A673 (cell line): ENCODE measurements around the gene IL12RB1. TPM values are rescaled to one million over a fixed set of nuclear protein-coding genes. Genes with fewer than 3 reads are reported as not detected.
A peak's percentile ranks its signal among the peaks of the same experiment; 100 is the strongest.

Experiments
- BruUV-seq: library from RNA; stranded (reverse); fragments of 400-500 nt; replicated peaks from 2 replicates; lab custom pipeline; 2021; lab: Mats Ljungman, UMichigan
- CTCF ChIA-PET: fragments of 300-600 bp; sonication (Branson Sonifier 250); formaldehyde crosslinking; loops from one replicate; lab custom pipeline; 2022; ENCODE audit warnings: antibody characterized with exemption; lab: Charles Lee
- POLR2A ChIA-PET: fragments of 300-600 bp; sonication (Branson Sonifier 250); formaldehyde crosslinking; loops from one replicate; lab custom pipeline; 2022; ENCODE audit warnings: antibody characterized with exemption; ENCODE audit not compliant: low non-redundant PET; lab: Charles Lee
- DNase-seq: peaks from one replicate; pipeline ENCODE4 v3.0.0-alpha.2; 2015; ENCODE audit warnings: low spot score
- H3K27ac ChIP-seq: fragments of 200-600 bp; sonication (generic); 2 replicates; pipeline ENCODE4 v1.5.1; 2016; ENCODE audit warnings: mixed run types, low read depth, mild to moderate bottlenecking, mixed read lengths, antibody characterized with exemption, low read length; ENCODE audit not compliant: poor library complexity, severe bottlenecking
- H3K27me3 ChIP-seq: fragments of 200-600 bp; sonication (generic); replicated peaks from 2 replicates; pipeline ENCODE4 v1.6.1; 2017; ENCODE audit warnings: mixed run types, low read depth, mild to moderate bottlenecking, mixed read lengths, antibody characterized with exemption, low read length; ENCODE audit not compliant: insufficient read depth, poor library complexity
- H3K36me3 ChIP-seq: fragments of 200-600 bp; sonication (generic); 2 replicates; pipeline ENCODE4 v1.6.1; 2016; ENCODE audit warnings: mixed run types, mild to moderate bottlenecking, mixed read lengths, antibody characterized with exemption, low read length; ENCODE audit not compliant: insufficient read depth, poor library complexity, severe bottlenecking
- H3K4me1 ChIP-seq: fragments of 200-600 bp; sonication (generic); 2 replicates; pipeline ENCODE4 v1.6.1; 2017; ENCODE audit warnings: mixed run types, mild to moderate bottlenecking, mixed read lengths, antibody characterized with exemption, low read length; ENCODE audit not compliant: insufficient read depth, poor library complexity, severe bottlenecking
- H3K4me3 ChIP-seq: fragments of 200-600 bp; sonication (generic); 2 replicates; pipeline ENCODE4 v1.5.1; 2016; ENCODE audit warnings: low read depth, mixed run types, mild to moderate bottlenecking, mixed read lengths, low read length; ENCODE audit not compliant: poor library complexity, severe bottlenecking
- H3K9me3 ChIP-seq: fragments of 200-600 bp; sonication (generic); 2 replicates; pipeline ENCODE4 v1.6.1; 2016; ENCODE audit warnings: mixed run types, low read depth, mild to moderate bottlenecking, mixed read lengths, antibody characterized with exemption, low read length; ENCODE audit not compliant: poor library complexity, severe bottlenecking
- CTCF ChIP-seq: fragments of 300-800, 200-600 bp; sonication (generic); conservative IDR thresholded peaks from 2 replicates; pipeline ENCODE4 v1.5.1; 2017; ENCODE audit warnings: low read depth, mild to moderate bottlenecking, antibody characterized with exemption, low read length, moderate library complexity, mixed read lengths
- EZH2 ChIP-seq: fragments of 200-600 bp; sonication (generic); IDR thresholded peaks from 2 replicates; pipeline ENCODE4 v1.6.1; 2017; ENCODE audit warnings: borderline replicate concordance, low read depth, mild to moderate bottlenecking, mixed read lengths, antibody characterized with exemption, low read length; ENCODE audit not compliant: poor library complexity, severe bottlenecking
- intact Hi-C: fragments of 100-400 bp; cut with micrococcal nuclease; formaldehyde crosslinking; loops from one replicate; pipeline ENCODE4 v1.10.0; 2022; ENCODE audit not compliant: unreplicated experiment
- total RNA-seq: library from RNA; stranded (reverse); gene quantifications from 2 replicates; pipeline ENCODE4 v1.2.3, GENCODE V29; 2021

The IL12RB1 gene
- total RNA-seq, 1 experiment from 2014 or later: not detected

- POLR2A ChIA-PET: no interaction called here
- CTCF ChIA-PET: interaction anchor here (0.5 kb wide), 1 partner anchor 32 kb away, joined by 5 read pairs; no protein-coding TSS in a partner anchor
These were observed 33.0 kb upstream of the IL12RB1 start for GRCh38 chr19:18119717-18120105.

GRCh38 chr19:18119013-18119716 is 32.4 kb upstream of the IL12RB1 start:
- Histone ChIP-seq H3K4me3 (peak overlapping the region; percentile 73), H3K4me1 (peaks cover 11% of the 10 kb centered on the region), H3K27ac (no peak overlapping the region), H3K36me3 (no peaks in the 10 kb centered on the region), H3K9me3 (no peaks in the 10 kb centered on the region), H3K27me3 (no peaks in the 10 kb centered on the region)
- peak; percentile 30 for DNase-seq
- BruUV-seq: no TSS peak
- POLR2A ChIA-PET: no interaction called here
- CTCF ChIA-PET: no interaction called here
- TF ChIP-seq EZH2 (no peak), CTCF (no peak)
- intact Hi-C loops: no loop called here

More at GRCh38 chr19:18119717-18120105, 33.0 kb upstream of the IL12RB1 start:
- intact Hi-C loops: no loop called here
- Histone ChIP-seq H3K4me1 (peaks cover 11% of the 10 kb centered on the region), H3K4me3 (no peak overlapping the region), H3K27ac (no peak overlapping the region), H3K9me3 (no peaks in the 10 kb centered on the region), H3K36me3 (no peaks in the 10 kb centered on the region), H3K27me3 (no peaks in the 10 kb centered on the region)
- no TSS peak for BruUV-seq
- no peak for DNase-seq
- no peak for TF ChIP-seq CTCF
- TF ChIP-seq EZH2: no peak

- intact Hi-C loops: no loop called here
- Histone ChIP-seq H3K4me3 (peak overlapping the region; percentile 73), H3K36me3 (no peaks in the 10 kb centered on the region), H3K4me1 (peaks cover 11% of the 10 kb centered on the region), H3K27ac (peak overlapping the region; percentile 59), H3K27me3 (no peaks in the 10 kb centered on the region), H3K9me3 (no peaks in the 10 kb centered on the region)
- TF ChIP-seq EZH2 (no peak), CTCF (no peak)
- CTCF ChIA-PET: no interaction called here
- DNase-seq: no peak
- no TSS peak for BruUV-seq
- POLR2A ChIA-PET: no interaction called here
These were observed 31.8 kb upstream of the IL12RB1 start for GRCh38 chr19:18118420-18119012.
